ENCODE results near the gene ASTN2. TPM values are rescaled to one million over a fixed set of nuclear protein-coding genes. Genes with fewer than 3 reads are reported as not detected.

Gene ASTN2
- total and polyA plus RNA-seq, 2 donors (not counting 3 experiments of a cell fraction or from before 2014, with no cell fraction given), result 1.0 to 1.9 TPM

DNA sequence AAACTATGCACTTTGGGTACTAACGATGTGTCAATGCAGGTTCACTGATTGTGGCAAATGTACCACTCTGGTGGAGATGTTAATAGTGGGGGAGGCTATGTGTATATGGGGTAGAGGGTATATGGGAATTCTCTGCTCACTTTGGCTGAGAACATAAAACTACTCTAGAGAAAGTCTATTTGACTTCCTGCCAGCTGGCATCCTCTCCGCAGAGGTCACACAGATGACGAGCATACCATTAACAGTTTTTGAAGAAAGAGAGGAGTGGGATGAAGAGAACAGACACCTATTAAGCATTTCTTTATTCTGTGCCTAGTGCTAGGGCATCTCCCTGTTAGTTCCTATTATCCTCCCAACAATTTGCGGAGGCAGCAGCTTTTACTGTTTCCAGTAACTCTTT is 786.1 kb downstream of the ASTN2 start:
- FAIRE-seq, result no peak
- Histone ChIP-seq H3K9me1 (replicated peaks; ENCODE audit: control insufficient read depth, extremely low read depth, insufficient read depth, low read length) (no peaks in the 10 kb centered on the region), H3K4me2 (ENCODE audit: insufficient read depth, low read length) (no peak overlapping the region), H3K79me2 (ENCODE audit: control insufficient read depth, insufficient read depth, low read length) (no peaks in the 10 kb centered on the region), H3K27me3 (ENCODE audit: control insufficient read depth in 2 of 2, insufficient read depth in 2 of 2, low read length in 2 of 2) (no peaks in the 10 kb centered on the region), H3K4me3 (replicated peaks in 1 of 3; ENCODE audit: insufficient read depth in 1 of 3, low read depth in 1 of 3, low read length in 3 of 3) (no peak overlapping the region), H3K4me1 (ENCODE audit: control insufficient read depth, extremely low read depth, insufficient read depth, low read length) (no peaks in the 10 kb centered on the region), H3K9ac (replicated peaks; ENCODE audit: extremely low read depth, insufficient read depth, low read length) (no peak overlapping the region), H3K27ac (ENCODE audit: insufficient read depth, low read depth, low read length) (no peak overlapping the region), H3K36me3 (ENCODE audit: control insufficient read depth in 2 of 2, extremely low read depth in 1 of 2, insufficient read depth in 2 of 2, low read length in 2 of 2) (no peaks in the 10 kb centered on the region), H2AFZ (ENCODE audit: low read depth, low read length) (no peak overlapping the region), H4K20me1 (replicated peaks; ENCODE audit: control insufficient read depth, extremely low read depth, insufficient read depth, low read length) (no peaks in the 10 kb centered on the region), H3K9me3 (replicated peaks; ENCODE audit: control insufficient read depth, insufficient read depth, low read length) (no peaks in the 10 kb centered on the region)
- DNase-seq (ENCODE audit: low read depth, low spot score), result no peak
- dilution Hi-C loops (cut with MboI; ENCODE audit: extremely low pct_ligation_motif_present, low sequenced_read_pairs) (no loop called here), intact Hi-C loops (cut with micrococcal nuclease) (no loop called here)
- TF ChIP-seq, protein P1, sequence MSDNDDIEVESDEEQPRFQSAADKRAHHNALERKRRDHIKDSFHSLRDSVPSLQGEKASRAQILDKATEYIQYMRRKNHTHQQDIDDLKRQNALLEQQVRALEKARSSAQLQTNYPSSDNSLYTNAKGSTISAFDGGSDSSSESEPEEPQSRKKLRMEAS (IDR thresholded peaks at IDR 0.05; ENCODE audit: insufficient read depth, insufficient read length), result no peak
- TF ChIP-seq EZH2 (IDR thresholded peaks at IDR 0.05; ENCODE audit: borderline replicate concordance, low read depth, low read length, severe bottlenecking), result no peak
- TF ChIP-seq GATA2 (IDR thresholded peaks at IDR 0.05; ENCODE audit: insufficient read depth, insufficient read length, low read depth, low read length), result no peak
- no peak for TF ChIP-seq MYC (IDR thresholded peaks at IDR 0.05; ENCODE audit: low read depth, low read length)
- TF ChIP-seq, protein P2, sequence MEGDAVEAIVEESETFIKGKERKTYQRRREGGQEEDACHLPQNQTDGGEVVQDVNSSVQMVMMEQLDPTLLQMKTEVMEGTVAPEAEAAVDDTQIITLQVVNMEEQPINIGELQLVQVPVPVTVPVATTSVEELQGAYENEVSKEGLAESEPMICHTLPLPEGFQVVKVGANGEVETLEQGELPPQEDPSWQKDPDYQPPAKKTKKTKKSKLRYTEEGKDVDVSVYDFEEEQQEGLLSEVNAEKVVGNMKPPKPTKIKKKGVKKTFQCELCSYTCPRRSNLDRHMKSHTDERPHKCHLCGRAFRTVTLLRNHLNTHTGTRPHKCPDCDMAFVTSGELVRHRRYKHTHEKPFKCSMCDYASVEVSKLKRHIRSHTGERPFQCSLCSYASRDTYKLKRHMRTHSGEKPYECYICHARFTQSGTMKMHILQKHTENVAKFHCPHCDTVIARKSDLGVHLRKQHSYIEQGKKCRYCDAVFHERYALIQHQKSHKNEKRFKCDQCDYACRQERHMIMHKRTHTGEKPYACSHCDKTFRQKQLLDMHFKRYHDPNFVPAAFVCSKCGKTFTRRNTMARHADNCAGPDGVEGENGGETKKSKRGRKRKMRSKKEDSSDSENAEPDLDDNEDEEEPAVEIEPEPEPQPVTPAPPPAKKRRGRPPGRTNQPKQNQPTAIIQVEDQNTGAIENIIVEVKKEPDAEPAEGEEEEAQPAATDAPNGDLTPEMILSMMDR (IDR thresholded peaks at IDR 0.05; ENCODE audit: extremely low read depth in 1 of 2, insufficient read depth in 1 of 2, low read depth in 1 of 2, low read length in 2 of 2), result no peak
- TF ChIP-seq JUN (IDR thresholded peaks at IDR 0.05; ENCODE audit: borderline replicate concordance, insufficient read depth, insufficient read length, low read depth), result no peak
- TF ChIP-seq POLR2AphosphoS5 (IDR thresholded peaks at IDR 0.05; ENCODE audit: insufficient read depth, low read depth, low read length), result no peak
- TF ChIP-seq FOS (IDR thresholded peaks at IDR 0.05; ENCODE audit: borderline replicate concordance, insufficient read depth, low read length), result no peak
- no peak for TF ChIP-seq POLR2A (IDR thresholded peaks at IDR 0.05; ENCODE audit: low read depth, low read length)
- CTCF ChIA-PET, result no interaction called here
- POLR2A ChIA-PET, result no interaction called here
- no TSS peak for BruUV-seq (replicated peaks)

Measured in endothelial cell of umbilical vein (primary cell).